Occipital lobe (tissue), 2 donors: ENCODE results near the gene WHRN. TPM values are rescaled to one million over a fixed set of nuclear protein-coding genes. Genes with fewer than 3 reads are reported as not detected.

ENCODE experiments used
- DNase-seq: peaks from one replicate; lab custom pipeline; 2025; lab: John Stamatoyannopoulos, UW
- total RNA-seq: library from RNA; depleted of rRNA; stranded (reverse); fragments of >200 nt; gene quantifications from one replicate; pipeline ENCODE4 v1.2.3, GENCODE V29; 2014

WHRN gene
- total RNA-seq, 1 donor from 2014 or later: 0.94 TPM

GRCh38 chr9:114384836-114385396, 120.4 kb downstream of the WHRN start:
- no peak for DNase-seq

- no peak for DNase-seq
Observed at GRCh38 chr9:114384341-114384740, 120.9 kb downstream of the WHRN start.

- no peak for DNase-seq
Observed at GRCh38 chr9:114383521-114384231, 121.6 kb downstream of the WHRN start.

GRCh38 chr9:114382699-114383520, 122.4 kb downstream of the WHRN start:
- no peak for DNase-seq

- no peak for DNase-seq
Observed at GRCh38 chr9:114378883-114379282, 126.4 kb downstream of the WHRN start.

GRCh38 chr9:114378016-114378415, 127.3 kb downstream of the WHRN start:
- DNase-seq: no peak

- no peak for DNase-seq
Observed at GRCh38 chr9:114376586-114377445, 128.5 kb downstream of the WHRN start.

GRCh38 chr9:114375386-114376175, 129.7 kb downstream of the WHRN start:
- DNase-seq: no peak

GRCh38 chr9:114374936-114375335, 130.3 kb downstream of the WHRN start:
- DNase-seq: no peak

GRCh38 chr9:114373960-114374730, 131.1 kb downstream of the WHRN start:
- DNase-seq: no peak

- no peak for DNase-seq
Observed at GRCh38 chr9:114372921-114373448, 132.3 kb downstream of the WHRN start.

GRCh38 chr9:114371973-114372917, 133.0 kb downstream of the WHRN start:
- no peak for DNase-seq

- DNase-seq: no peak
Observed at GRCh38 chr9:114371343-114371944, 133.8 kb downstream of the WHRN start.

GRCh38 chr9:114370968-114371320, 134.3 kb downstream of the WHRN start:
- peak; percentile 76 for DNase-seq

- no peak for DNase-seq
Observed at GRCh38 chr9:114370251-114370967, 134.9 kb downstream of the WHRN start.

- DNase-seq: no peak
Observed at GRCh38 chr9:114369216-114370130, 135.8 kb downstream of the WHRN start.
